Neural progenitor cell (in vitro differentiated cells): ENCODE measurements around the gene TVP23C.
"Not testable (repeated sequence)": the region's sequence is repeated elsewhere in the genome, so short reads cannot be mapped to it uniquely, and the experiment has no call there.

Source experiments
- CTCF ChIP-seq: fragments of 200-600 bp; sonication (generic); IDR thresholded peaks from 2 replicates; pipeline ENCODE4 v1.5.1; 2017; ENCODE audit warnings: antibody characterized with exemption, mild to moderate bottlenecking
- EZH2 ChIP-seq: fragments of 200-600 bp; sonication (generic); IDR thresholded peaks from 2 replicates; pipeline ENCODE4 v1.6.1; 2017; ENCODE audit warnings: antibody characterized with exemption, mild to moderate bottlenecking, moderate library complexity
- EZH2phosphoT487 ChIP-seq: fragments of 200-600 bp; sonication (generic); IDR thresholded peaks from 2 replicates; pipeline ENCODE4 v1.6.1; 2017; ENCODE audit warnings: antibody characterized with exemption

DNA sequence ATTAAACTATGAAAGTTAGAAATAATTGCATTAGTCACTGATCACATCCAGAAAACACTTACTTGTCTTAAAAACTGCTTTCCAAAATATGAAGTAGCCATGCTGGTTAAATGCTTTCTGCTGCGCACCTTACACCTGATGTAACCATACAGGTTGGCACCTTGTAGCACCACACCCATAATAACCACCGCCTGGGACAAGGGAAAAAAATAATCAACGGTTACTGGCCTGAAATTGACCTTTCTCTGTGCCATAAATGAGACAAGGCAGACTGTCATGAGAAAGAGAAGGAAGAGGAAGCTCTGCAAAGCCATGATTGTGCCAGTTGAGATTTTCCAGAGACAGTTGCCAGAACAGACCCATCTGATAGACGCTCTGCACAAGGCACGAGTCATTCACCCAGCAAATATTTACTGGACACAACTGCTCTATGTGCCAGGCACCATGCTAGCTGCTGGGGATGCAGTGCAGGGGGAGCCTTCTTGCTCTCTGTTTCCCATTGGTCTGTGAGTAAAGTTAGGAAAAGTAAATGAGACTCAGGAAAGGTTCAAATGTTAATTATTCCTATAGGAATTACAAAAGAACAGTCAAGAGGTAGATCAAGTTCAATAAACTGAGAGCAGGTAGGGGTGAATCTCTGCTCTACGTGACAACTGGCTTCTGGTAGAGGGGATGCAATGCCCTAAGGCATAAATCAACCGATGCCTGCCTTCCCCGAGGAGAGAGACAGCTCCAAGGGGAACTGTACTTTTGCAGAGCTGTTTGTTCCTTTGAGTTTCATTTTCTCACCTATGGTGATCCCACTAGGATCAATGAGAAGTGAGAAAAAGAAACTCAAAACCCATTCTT is 22.7 kb downstream of the TVP23C start:
- TF ChIP-seq CTCF, EZH2, EZH2phosphoT487: not testable (repeated sequence)
